Measurements from ENCODE around the gene SLC17A2.

SLC17A2 gene

GRCh38 chr6:25962149-25963127 lies 31.9 kb upstream of the SLC17A2 start, which contains the start of gene TRIM38:
Gene TRIM38 (plus strand): TSS chr6:25962802. CDS start chr6:25966523, 3,721 bp downstream.
- Histone ChIP-seq H3K4me1 (ENCODE audit: control insufficient read depth, insufficient read depth, low read length) (peaks cover 29% of the 10 kb centered on the region), H3K9me3 (ENCODE audit: control insufficient read depth, insufficient read depth, low read length) (no peaks in the 10 kb centered on the region), H3K4me3 (ENCODE audit: low read depth, low read length) (peak within 1 kb of the TSS; percentile 36), H3K27me3 (ENCODE audit: control insufficient read depth, insufficient read depth, low read length) (no peaks in the 10 kb centered on the region), H3K9ac (ENCODE audit: low read depth, low read length) (no peak within 1 kb of the TSS), H3K36me3 (ENCODE audit: control insufficient read depth, insufficient read depth, low read length) (no peaks in the 10 kb centered on the region)

GRCh38 chr6:25961619-25962148 lies 31.2 kb upstream of the SLC17A2 start:
- no peaks in the 10 kb centered on the region for H3K27me3 ChIP-seq (ENCODE audit: control insufficient read depth, insufficient read depth, low read length)
- no peak overlapping the region for H3K4me3 ChIP-seq (ENCODE audit: low read depth, low read length)
- no peaks in the 10 kb centered on the region for H3K36me3 ChIP-seq (ENCODE audit: control insufficient read depth, insufficient read depth, low read length)
- peaks cover 26% of the 10 kb centered on the region for H3K4me1 ChIP-seq (ENCODE audit: control insufficient read depth, insufficient read depth, low read length)
- no peaks in the 10 kb centered on the region for H3K9me3 ChIP-seq (ENCODE audit: control insufficient read depth, insufficient read depth, low read length)
- H3K9ac ChIP-seq (ENCODE audit: low read depth, low read length) = no peak overlapping the region

DNA sequence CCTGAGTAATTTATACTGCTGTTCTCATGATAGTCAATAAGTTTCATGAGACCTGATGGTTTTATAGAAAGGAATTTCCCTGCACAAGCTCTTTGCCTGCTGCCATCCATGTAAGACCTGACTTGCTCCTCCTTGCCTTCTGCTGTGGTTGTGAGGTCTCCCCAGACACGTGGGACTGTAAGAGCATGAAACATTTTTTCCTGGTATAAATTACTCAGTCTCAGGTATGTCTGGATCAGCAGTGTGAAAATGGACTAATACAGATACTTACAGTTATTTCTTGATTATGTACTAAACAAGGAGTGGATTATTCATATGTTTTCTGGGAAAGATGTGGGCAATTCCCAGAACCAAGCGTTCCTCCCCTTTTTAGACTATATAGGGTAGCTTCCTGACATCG lies 30.2 kb upstream of the SLC17A2 start:
- no peaks in the 10 kb centered on the region for H3K9me3 ChIP-seq (ENCODE audit: control insufficient read depth, insufficient read depth, low read length)
- H3K27me3 ChIP-seq (ENCODE audit: control insufficient read depth, insufficient read depth, low read length) = no peaks in the 10 kb centered on the region
- no peak overlapping the region for H3K9ac ChIP-seq (ENCODE audit: low read depth, low read length)
- no peaks in the 10 kb centered on the region for H3K36me3 ChIP-seq (ENCODE audit: control insufficient read depth, insufficient read depth, low read length)
- no peak overlapping the region for H3K4me3 ChIP-seq (ENCODE audit: low read depth, low read length)
- H3K4me1 ChIP-seq (ENCODE audit: control insufficient read depth, insufficient read depth, low read length) = peaks cover 17% of the 10 kb centered on the region

DNA sequence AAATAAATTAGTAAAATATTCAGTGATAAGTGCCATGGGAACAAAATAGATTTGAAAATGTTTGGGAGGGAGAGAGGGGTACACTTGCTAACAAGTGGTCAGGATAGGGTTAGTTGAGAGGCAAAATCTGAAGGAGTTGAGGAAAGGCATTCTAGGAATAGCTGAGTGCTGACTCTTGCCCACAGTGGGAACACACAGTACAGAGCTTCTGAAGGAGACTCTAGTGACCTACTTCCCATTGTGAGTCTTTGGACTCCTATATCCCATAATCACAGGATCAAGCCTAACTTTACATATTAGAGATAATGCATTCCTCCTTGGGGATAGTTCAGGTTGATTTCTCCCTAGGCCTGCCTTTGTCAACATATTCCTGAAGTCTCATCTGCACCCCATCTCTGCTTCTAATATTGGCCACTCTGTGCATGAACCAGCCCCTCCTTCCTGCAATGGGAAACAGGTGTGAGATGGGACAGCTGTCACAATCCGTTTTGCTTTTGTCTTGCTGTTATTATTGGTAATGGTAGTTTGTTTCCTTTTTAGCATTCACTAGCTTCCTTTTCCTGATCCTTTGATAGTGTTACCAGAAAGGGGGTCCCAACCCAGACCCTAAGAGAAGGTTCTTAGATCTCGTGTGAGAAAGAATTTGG lies 29.5 kb upstream of the SLC17A2 start:
- Histone ChIP-seq H3K4me3 (ENCODE audit: low read depth, low read length) (no peak overlapping the region), H3K4me1 (ENCODE audit: control insufficient read depth, insufficient read depth, low read length) (peaks cover 17% of the 10 kb centered on the region), H3K9me3 (ENCODE audit: control insufficient read depth, insufficient read depth, low read length) (no peaks in the 10 kb centered on the region), H3K27me3 (ENCODE audit: control insufficient read depth, insufficient read depth, low read length) (no peaks in the 10 kb centered on the region), H3K36me3 (ENCODE audit: control insufficient read depth, insufficient read depth, low read length) (no peaks in the 10 kb centered on the region), H3K9ac (ENCODE audit: low read depth, low read length) (no peak overlapping the region)

DNA sequence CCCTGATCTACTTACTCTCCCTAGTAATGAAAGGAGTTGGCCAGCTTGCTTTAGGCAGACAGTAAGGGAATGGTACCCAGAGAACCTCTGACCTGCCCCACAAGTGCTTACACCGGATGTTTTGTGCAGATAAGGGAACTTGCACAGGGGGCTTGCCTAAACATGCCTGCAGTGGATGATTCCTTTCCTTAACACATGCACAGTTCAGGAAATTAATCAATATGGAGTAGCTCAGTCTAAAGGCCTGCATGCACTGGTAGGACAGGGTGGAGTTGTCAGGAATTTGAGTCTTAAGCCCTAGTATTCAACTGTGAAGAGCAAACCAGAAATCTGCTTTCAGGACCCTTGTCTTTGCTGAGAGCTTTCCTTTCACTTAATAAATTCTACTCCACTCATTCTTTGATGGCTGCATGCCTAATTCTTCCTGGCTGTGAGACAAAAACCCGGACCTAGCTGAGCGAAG lies 28.2 kb upstream of the SLC17A2 start:
- H3K4me1 ChIP-seq (ENCODE audit: control insufficient read depth, insufficient read depth, low read length) = peaks cover 11% of the 10 kb centered on the region
- H3K9me3 ChIP-seq (ENCODE audit: control insufficient read depth, insufficient read depth, low read length) = no peaks in the 10 kb centered on the region
- H3K27me3 ChIP-seq (ENCODE audit: control insufficient read depth, insufficient read depth, low read length) = no peaks in the 10 kb centered on the region
- H3K36me3 ChIP-seq (ENCODE audit: control insufficient read depth, insufficient read depth, low read length) = no peaks in the 10 kb centered on the region
- no peak overlapping the region for H3K4me3 ChIP-seq (ENCODE audit: low read depth, low read length)
- no peak overlapping the region for H3K9ac ChIP-seq (ENCODE audit: low read depth, low read length)

DNA sequence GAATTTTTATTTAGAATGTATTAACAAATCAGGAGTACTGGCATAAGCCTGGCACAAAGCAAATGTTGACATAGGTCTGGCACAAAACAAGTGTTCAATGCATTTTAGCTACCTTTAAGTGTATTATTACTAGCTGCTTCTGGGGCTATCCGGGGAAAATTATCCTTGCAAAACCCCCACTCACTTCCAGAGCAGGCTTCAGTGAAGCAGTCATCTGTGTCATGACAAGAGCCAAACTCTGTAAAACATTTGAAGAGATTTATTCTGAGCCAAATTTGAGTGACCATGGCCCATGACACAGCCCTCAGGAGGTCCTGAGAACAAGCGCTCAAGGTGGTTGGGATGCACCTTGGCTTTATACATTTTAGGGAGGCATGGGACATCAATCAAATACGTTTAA lies 25.7 kb upstream of the SLC17A2 start:
- Histone ChIP-seq H3K36me3 (ENCODE audit: control insufficient read depth, insufficient read depth, low read length) (no peaks in the 10 kb centered on the region), H3K4me3 (ENCODE audit: low read depth, low read length) (no peak overlapping the region), H3K9me3 (ENCODE audit: control insufficient read depth, insufficient read depth, low read length) (no peaks in the 10 kb centered on the region), H3K27me3 (ENCODE audit: control insufficient read depth, insufficient read depth, low read length) (no peaks in the 10 kb centered on the region), H3K4me1 (ENCODE audit: control insufficient read depth, insufficient read depth, low read length) (no peaks in the 10 kb centered on the region), H3K9ac (ENCODE audit: low read depth, low read length) (no peak overlapping the region)

DNA sequence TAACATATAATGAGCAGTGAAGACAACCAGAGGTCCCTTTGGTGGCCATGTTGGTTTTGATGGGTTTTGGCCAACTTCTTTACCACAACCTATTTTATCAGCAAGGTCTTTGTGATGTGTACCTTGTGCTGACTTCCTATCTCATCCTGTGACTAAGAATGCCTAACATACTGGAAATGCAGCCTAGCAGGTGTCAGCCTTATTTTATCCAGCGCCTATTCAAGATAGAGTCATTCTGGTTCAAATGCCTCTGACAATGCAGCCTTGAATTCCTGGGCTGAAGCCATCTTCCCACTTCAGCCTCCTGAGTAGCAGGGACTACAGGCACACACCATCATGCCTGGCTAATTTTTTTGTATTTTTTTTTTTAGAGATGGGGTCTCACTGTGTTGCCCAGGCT lies 24.3 kb upstream of the SLC17A2 start:
- no peak overlapping the region for H3K4me3 ChIP-seq (ENCODE audit: low read depth, low read length)
- H3K9me3 ChIP-seq (ENCODE audit: control insufficient read depth, insufficient read depth, low read length) = no peaks in the 10 kb centered on the region
- no peaks in the 10 kb centered on the region for H3K36me3 ChIP-seq (ENCODE audit: control insufficient read depth, insufficient read depth, low read length)
- no peaks in the 10 kb centered on the region for H3K4me1 ChIP-seq (ENCODE audit: control insufficient read depth, insufficient read depth, low read length)
- H3K9ac ChIP-seq (ENCODE audit: low read depth, low read length) = no peak overlapping the region
- no peaks in the 10 kb centered on the region for H3K27me3 ChIP-seq (ENCODE audit: control insufficient read depth, insufficient read depth, low read length)

GRCh38 chr6:25953733-25954132 lies 23.2 kb upstream of the SLC17A2 start:
- Histone ChIP-seq H3K9me3 (ENCODE audit: control insufficient read depth, insufficient read depth, low read length) (no peaks in the 10 kb centered on the region), H3K36me3 (ENCODE audit: control insufficient read depth, insufficient read depth, low read length) (no peaks in the 10 kb centered on the region), H3K9ac (ENCODE audit: low read depth, low read length) (no peak overlapping the region)

DNA sequence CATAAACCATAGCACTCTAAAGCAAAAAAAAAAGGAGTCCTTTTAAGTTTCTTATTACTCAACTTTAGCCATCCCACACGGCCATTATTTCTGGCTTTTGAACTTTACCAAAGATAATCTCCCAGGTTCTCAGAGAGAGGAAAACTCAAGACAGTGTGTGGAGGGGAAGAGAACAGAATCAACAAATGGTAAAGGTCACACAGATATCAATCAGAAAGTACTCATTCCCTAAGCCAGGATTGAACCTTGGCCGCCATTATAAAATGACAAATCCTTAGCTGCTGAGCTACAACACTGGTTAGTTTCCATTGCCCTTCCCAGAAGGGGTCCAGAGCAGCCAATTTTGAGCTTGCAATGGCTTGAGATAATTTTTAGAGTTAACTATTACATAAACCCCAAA lies 22.0 kb upstream of the SLC17A2 start:
- H3K9ac ChIP-seq (ENCODE audit: low read depth, low read length) = no peak overlapping the region
- no peaks in the 10 kb centered on the region for H3K36me3 ChIP-seq (ENCODE audit: control insufficient read depth, insufficient read depth, low read length)
- no peaks in the 10 kb centered on the region for H3K9me3 ChIP-seq (ENCODE audit: control insufficient read depth, insufficient read depth, low read length)
- no peak overlapping the region for H3K4me3 ChIP-seq (ENCODE audit: low read depth, low read length)
- H3K4me1 ChIP-seq (ENCODE audit: control insufficient read depth, insufficient read depth, low read length) = no peaks in the 10 kb centered on the region
- H3K27me3 ChIP-seq (ENCODE audit: control insufficient read depth, insufficient read depth, low read length) = no peaks in the 10 kb centered on the region

More at GRCh38 chr6:25953733-25954132, 23.2 kb upstream of the SLC17A2 start:
- H3K4me3 ChIP-seq (ENCODE audit: low read depth, low read length) = no peak overlapping the region
- H3K4me1 ChIP-seq (ENCODE audit: control insufficient read depth, insufficient read depth, low read length) = no peaks in the 10 kb centered on the region
- H3K27me3 ChIP-seq (ENCODE audit: control insufficient read depth, insufficient read depth, low read length) = no peaks in the 10 kb centered on the region

DNA sequence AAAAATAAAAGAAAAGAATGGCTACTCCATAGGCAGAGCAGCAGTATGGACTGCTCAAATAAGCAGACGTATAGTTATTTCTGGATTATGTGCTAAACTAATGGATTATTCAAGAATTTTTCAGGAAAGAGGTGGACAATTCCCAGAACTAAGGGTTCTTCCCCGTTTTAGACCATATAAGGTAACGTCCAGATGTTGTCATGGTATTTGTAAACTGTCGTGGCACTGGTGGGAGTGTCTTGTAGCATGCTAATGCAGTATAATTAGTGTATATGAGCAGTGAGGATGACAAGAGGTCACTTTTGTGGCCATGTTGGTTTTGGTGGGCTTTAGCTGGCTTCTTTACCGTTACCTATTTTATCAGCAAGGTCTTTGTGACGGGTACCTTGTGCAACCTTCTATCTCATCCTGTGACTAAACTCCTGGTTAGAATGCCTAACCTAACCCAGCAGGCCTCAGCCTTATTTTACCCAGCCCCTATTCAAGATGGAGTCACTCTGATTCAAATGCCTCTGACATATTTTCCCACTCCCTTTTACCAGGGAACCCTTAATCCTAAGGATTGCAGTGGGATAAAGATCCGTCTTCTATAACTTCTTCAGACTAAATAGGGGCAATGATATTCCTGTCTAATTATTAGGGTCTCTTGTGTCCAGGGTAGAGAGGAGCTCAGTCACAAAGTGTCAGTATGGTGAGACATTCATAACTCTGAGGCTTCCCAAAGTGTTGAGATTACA lies 21.0 kb upstream of the SLC17A2 start:
- Histone ChIP-seq H3K36me3 (ENCODE audit: control insufficient read depth, insufficient read depth, low read length) (no peaks in the 10 kb centered on the region), H3K9me3 (ENCODE audit: control insufficient read depth, insufficient read depth, low read length) (no peaks in the 10 kb centered on the region), H3K4me3 (ENCODE audit: low read depth, low read length) (no peak overlapping the region), H3K4me1 (ENCODE audit: control insufficient read depth, insufficient read depth, low read length) (no peaks in the 10 kb centered on the region), H3K9ac (ENCODE audit: low read depth, low read length) (no peak overlapping the region), H3K27me3 (ENCODE audit: control insufficient read depth, insufficient read depth, low read length) (no peaks in the 10 kb centered on the region)

DNA sequence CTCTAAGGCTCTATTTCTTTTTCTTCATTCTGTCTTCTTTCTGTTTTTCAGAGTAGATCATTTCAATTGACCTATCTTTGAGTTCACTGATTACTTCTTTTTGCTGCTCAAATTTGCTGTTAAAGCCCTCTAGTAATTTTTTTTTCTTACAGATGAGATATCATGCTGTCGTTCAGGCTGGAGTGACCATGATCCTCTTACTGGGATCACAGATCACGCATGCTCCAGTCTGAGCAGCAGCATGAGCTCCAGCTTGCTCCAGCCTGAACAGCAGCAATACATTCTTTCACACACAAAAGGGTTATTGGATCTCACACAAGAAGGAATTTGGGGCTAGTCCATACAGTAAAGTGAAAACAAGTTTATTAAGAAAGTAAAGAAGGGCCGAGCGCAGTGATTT lies 19.8 kb upstream of the SLC17A2 start:
- H3K36me3 ChIP-seq (ENCODE audit: control insufficient read depth, insufficient read depth, low read length) = no peaks in the 10 kb centered on the region
- H3K9ac ChIP-seq (ENCODE audit: low read depth, low read length) = no peak overlapping the region
- H3K4me1 ChIP-seq (ENCODE audit: control insufficient read depth, insufficient read depth, low read length) = no peaks in the 10 kb centered on the region
- no peak overlapping the region for H3K4me3 ChIP-seq (ENCODE audit: low read depth, low read length)
- no peaks in the 10 kb centered on the region for H3K27me3 ChIP-seq (ENCODE audit: control insufficient read depth, insufficient read depth, low read length)
- no peaks in the 10 kb centered on the region for H3K9me3 ChIP-seq (ENCODE audit: control insufficient read depth, insufficient read depth, low read length)
